ENCODE results near the gene TRPM2. TPM values are rescaled to one million over a fixed set of nuclear protein-coding genes. Genes with fewer than 3 reads are reported as not detected.

TRPM2 gene
- total and polyA plus RNA-seq, 2 of the 8 experiments (the other 6 are each of a cell fraction or from before 2014, with no cell fraction given) = 0.27 to 0.28 TPM

GRCh38 chr21:44374601-44375280 lies 21.3 kb downstream of the TRPM2 start:
- no peak overlapping the region for H2AFZ ChIP-seq (ENCODE audit: low read length)
- no peak overlapping the region for H2BK20ac ChIP-seq (ENCODE audit: low read length)
- H3K23ac ChIP-seq (ENCODE audit: insufficient read length) = no peak overlapping the region
- H3K9ac ChIP-seq (replicated peaks in 1 of 4; ENCODE audit: extremely low read depth in 1 of 4, low read depth in 3 of 4, low read length in 3 of 4) = no peak overlapping the region
- H4K91ac ChIP-seq (replicated peaks; ENCODE audit: insufficient read length, low read length) = no peak overlapping the region
- ChIA-PET CTCF (ENCODE audit: partially characterized antibody) (interaction anchor here (0.7 to 1.7 kb wide), 2 partner anchors 44 to 47 kb away, joined by 3 to 4 read pairs; no protein-coding TSS in a partner anchor), POLR2A (ENCODE audit: partially characterized antibody) (no interaction called here)
- no peak overlapping the region for H3K27ac ChIP-seq (ENCODE audit: low read depth, low read length)
- no peaks in the 10 kb centered on the region for H4K20me1 ChIP-seq (replicated peaks in 1 of 2; ENCODE audit: control insufficient read depth in 1 of 2, insufficient read depth in 2 of 2, low read length in 2 of 2)
- no peak overlapping the region for H3K18ac ChIP-seq (ENCODE audit: extremely low read depth, low read length)
- no peak overlapping the region for H3K4me2 ChIP-seq (ENCODE audit: insufficient read depth in 1 of 2, low read depth in 2 of 2, low read length in 2 of 2)
- H3K79me2 ChIP-seq (ENCODE audit: control insufficient read depth in 1 of 2, insufficient read depth in 2 of 2, low read length in 2 of 2) = no peaks in the 10 kb centered on the region
- no peak overlapping the region for H2AK5ac ChIP-seq (ENCODE audit: low read depth, low read length)
- H3K14ac ChIP-seq (ENCODE audit: insufficient read length) = no peak overlapping the region
- no peak overlapping the region for H2BK120ac ChIP-seq (replicated peaks; ENCODE audit: low read depth, low read length)
- WGBS, 2 experiments (ENCODE audit: extremely low coverage in 1 of 2, insufficient coverage in 1 of 2, insufficient read length in 1 of 2, insufficient replicate concordance in 2 of 2, low coverage in 1 of 2, low lambda C conversion rate in 2 of 2, missing lambda C conversion rate in 1 of 2) = 93% methylated on average over 24 of the region's 24 CpGs; no CpG with 5 or more reads in 1 of the 2 experiments
- no peak overlapping the region for H3K56ac ChIP-seq (replicated peaks; ENCODE audit: insufficient read length, low read depth, low read length)
- H3K4me3 ChIP-seq (ENCODE audit: extremely low read depth in 1 of 4, insufficient read depth in 2 of 4, low read depth in 3 of 4, low read length in 4 of 4) = no peak overlapping the region
- H2BK12ac ChIP-seq (ENCODE audit: low read depth, low read length) = no peak overlapping the region
- H3K23me2 ChIP-seq (ENCODE audit: low read depth, low read length) = no peaks in the 10 kb centered on the region; the same call in 1 of the 2 replicates
- no peak overlapping the region for H2BK15ac ChIP-seq (ENCODE audit: low read length)
- FAIRE-seq (no peak), DNase-seq (ENCODE audit: low read depth in 1 of 2, low spot score in 2 of 2) (no peak)
- H3K36me3 ChIP-seq (ENCODE audit: control insufficient read depth in 2 of 4, insufficient read depth in 4 of 4, low read length in 3 of 4) = no peaks in the 10 kb centered on the region
- no peak overlapping the region for H3K4ac ChIP-seq (replicated peaks; ENCODE audit: insufficient read length, low read depth, low read length)
- H3K9me3 ChIP-seq (ENCODE audit: insufficient read depth in 2 of 2, low read depth in 1 of 2, low read length in 1 of 2) = peaks cover 6 to 14% of the 10 kb centered on the region in 2 experiments; a peak in 3 of 4 replicates
- peaks cover 0 to 6% (median 4%) of the 10 kb centered on the region in 4 experiments; a peak in 6 of 7 replicates for H3K4me1 ChIP-seq (replicated peaks in 1 of 4; ENCODE audit: control insufficient read depth in 3 of 4, insufficient read depth in 4 of 4, low read length in 3 of 4)
- no peak overlapping the region for H4K5ac ChIP-seq (ENCODE audit: insufficient read length, low read depth, low read length)
- H2BK5ac ChIP-seq (ENCODE audit: low read depth, low read length) = no peak overlapping the region
- no peaks in the 10 kb centered on the region for H3K79me1 ChIP-seq (ENCODE audit: low read depth, low read length)
- no peak overlapping the region for H4K8ac ChIP-seq (ENCODE audit: extremely low read depth, insufficient read depth, low read length)
- peaks cover 0 to 11% (median 11%) of the 10 kb centered on the region in 4 experiments; a peak in 4 of 7 replicates for H3K27me3 ChIP-seq (replicated peaks in 1 of 4; ENCODE audit: control insufficient read depth in 3 of 4, extremely low read depth in 1 of 4, insufficient read depth in 3 of 4, low read length in 3 of 4)
- TF ChIP-seq KDM1A (IDR thresholded peaks at IDR 0.05; ENCODE audit: borderline replicate concordance, low read length) = no peak
- TF ChIP-seq BCL11A (IDR thresholded peaks at IDR 0.05; ENCODE audit: low read depth in 2 of 2, low read length in 2 of 2) = no peak
- no peak for TF ChIP-seq MAX (IDR thresholded peaks at IDR 0.05)
- TF ChIP-seq RBBP5 (IDR thresholded peaks at IDR 0.05; ENCODE audit: borderline replicate concordance, low read depth, low read length) = no peak
- TF ChIP-seq SIRT6 (IDR thresholded peaks at IDR 0.05; ENCODE audit: low read length) = no peak
- TF ChIP-seq USF2 (IDR thresholded peaks at IDR 0.05; ENCODE audit: low read length) = no peak
- TF ChIP-seq POU5F1 (IDR thresholded peaks at IDR 0.05; ENCODE audit: low read depth, low read length) = no peak
- no peak for TF ChIP-seq CTCF (IDR thresholded peaks at IDR 0.05; ENCODE audit: control extremely low read depth in 1 of 3, insufficient read depth in 1 of 3, low read depth in 1 of 3, low read length in 3 of 3)
- no peak for TF ChIP-seq SIX5 (IDR thresholded peaks at IDR 0.05; ENCODE audit: low read depth, low read length)

Measured in H1 (cell line).